ENCODE results near the gene HES1. TPM values are rescaled to one million over a fixed set of nuclear protein-coding genes. Genes with fewer than 3 reads are reported as not detected.

HES1 gene
- polyA plus RNA-seq, 3 donors = 71.6 to 89.9 (median 77.0) TPM

Other genes starting within 250 kb of the HES1 start
- under 1 TPM; 0.11 to 0.69 (median 0.65) TPM for gene CPN2, start 215.2 kb downstream of the HES1 start, polyA plus RNA-seq (ENCODE audit: insufficient read length in 3 of 3)
- gene LRRC15, start 233.6 kb downstream of the HES1 start, polyA plus RNA-seq (ENCODE audit: insufficient read length in 3 of 3) = under 1 TPM in 1 of 3 donors, not detected in 2; 0.06 TPM